ENCODE data around the gene HSPB7.
"Not testable (repeated sequence)": the region's sequence is repeated elsewhere in the genome, so short reads cannot be mapped to it uniquely, and the experiment has no call there.

Gene HSPB7

DNA sequence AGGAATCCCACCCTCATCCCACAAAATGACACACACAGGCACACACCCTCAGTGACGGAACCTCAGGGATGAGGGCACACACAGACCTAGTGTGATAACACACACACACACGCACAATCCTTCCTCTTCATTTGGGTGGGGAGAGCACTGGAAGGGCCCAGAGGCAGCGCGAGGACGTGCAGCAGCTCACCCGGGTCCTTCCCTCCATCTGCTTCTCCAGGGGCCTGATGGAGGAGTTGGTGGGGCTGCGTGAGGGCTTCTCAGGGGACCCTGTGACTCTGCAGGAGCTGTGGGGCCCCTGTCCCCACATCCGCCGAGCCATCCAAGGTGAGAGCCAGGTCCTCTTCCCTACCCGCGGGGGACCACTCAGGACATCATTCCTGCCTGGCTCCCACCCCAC is 4.5 kb upstream of the HSPB7 start:
- no peak for DNase-seq (ENCODE audit: low spot score)

DNA sequence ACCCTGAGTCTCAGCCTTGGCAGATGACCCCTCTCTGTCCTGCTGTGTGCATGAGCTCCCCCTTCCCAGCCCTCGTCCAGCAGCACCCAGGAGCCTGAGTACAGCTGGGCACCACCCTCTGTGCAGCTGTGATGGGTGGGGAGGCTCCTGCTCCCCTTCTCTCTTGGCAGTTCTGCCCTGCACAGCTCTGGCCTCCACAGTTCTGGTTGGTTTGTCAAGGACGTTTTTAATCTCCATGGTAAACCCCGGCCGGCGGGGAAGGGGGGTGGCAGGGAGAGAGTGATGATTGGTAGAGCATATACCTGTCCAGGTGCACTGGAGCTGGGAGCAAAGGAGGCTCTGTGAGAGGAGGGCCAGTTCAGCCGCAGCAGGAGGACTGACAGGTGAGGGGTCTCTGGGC is 3.8 kb upstream of the HSPB7 start, which contains the start of gene CLCNKA:
Gene CLCNKA, plus strand, starts transcription at position 356 of the 400 bp plus-strand sequence. CDS start 584 bp downstream, outside the sequence.
- DNase-seq (ENCODE audit: low spot score): no peak

DNA sequence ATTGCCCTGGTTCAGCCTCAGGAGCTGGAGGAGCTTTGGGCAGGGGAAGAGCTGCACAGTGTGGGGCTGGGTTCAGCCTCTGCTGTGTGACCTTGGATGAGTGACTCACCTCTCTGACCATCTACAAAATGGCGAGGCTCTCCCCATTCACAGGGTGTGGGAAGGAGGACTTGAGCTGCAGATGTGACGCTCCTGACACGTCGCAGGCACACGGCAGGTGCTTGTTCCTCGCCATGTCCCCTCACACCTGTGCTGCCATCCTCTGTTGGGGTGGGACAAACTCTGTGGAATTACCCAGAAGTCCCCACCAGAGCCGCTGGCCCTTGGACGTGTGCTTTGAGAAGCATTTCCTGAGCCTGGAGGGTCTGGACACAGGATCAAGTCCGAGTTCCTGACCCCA is 3.0 kb upstream of the HSPB7 start:
- DNase-seq (ENCODE audit: low spot score): not testable (repeated sequence)

DNA sequence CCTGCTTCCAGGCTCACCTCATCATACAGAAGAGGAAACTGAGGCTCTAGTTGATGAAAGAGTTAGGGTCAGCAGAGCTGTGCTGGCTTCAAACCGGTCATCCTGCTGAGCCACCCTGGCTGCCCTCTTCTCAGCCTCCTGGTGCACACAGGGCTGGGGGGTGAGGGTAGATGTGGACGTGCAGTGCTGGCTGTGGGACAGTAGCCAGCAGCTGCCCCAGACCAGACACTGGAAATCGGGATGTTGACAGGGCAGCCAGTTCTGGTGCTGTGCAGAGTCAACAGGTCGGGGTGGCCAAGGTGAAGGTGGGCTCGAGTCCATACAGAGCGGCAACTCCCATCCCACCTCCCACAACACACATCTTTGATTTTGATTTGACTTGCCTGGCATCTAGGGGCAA is 2.5 kb upstream of the HSPB7 start:
- no peak for DNase-seq (ENCODE audit: low spot score)

DNA sequence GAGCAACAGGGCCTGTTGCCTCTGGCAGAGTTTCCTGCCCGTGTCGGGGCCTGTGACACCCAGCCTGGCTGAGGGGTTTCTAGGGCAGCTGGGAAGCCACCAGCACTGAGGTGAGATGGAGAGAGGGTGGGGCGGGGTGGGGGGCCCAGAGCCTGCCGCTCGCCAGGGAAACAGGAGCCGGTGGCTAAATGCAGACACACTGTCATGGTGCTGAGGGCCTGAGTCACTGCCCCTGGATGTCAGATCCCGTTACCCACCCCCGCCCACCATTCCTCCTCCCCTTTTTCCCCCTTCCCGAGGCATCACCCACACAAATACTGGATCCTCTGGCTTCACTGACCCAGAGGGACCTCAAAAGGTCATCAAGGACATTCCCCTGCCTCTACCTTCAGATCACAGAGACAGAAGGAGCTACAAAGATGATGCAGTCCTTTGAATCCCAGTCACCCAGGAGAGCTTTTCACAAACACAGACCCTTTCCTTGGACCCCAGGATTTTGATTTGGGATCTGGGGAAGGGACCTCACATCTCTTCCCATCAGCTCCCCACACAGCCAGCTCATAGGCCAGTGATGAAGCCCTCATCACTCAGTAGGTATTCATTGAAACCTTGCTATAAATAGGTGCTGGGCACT is 1.9 kb upstream of the HSPB7 start:
- DNase-seq (ENCODE audit: low spot score): no peak

DNA sequence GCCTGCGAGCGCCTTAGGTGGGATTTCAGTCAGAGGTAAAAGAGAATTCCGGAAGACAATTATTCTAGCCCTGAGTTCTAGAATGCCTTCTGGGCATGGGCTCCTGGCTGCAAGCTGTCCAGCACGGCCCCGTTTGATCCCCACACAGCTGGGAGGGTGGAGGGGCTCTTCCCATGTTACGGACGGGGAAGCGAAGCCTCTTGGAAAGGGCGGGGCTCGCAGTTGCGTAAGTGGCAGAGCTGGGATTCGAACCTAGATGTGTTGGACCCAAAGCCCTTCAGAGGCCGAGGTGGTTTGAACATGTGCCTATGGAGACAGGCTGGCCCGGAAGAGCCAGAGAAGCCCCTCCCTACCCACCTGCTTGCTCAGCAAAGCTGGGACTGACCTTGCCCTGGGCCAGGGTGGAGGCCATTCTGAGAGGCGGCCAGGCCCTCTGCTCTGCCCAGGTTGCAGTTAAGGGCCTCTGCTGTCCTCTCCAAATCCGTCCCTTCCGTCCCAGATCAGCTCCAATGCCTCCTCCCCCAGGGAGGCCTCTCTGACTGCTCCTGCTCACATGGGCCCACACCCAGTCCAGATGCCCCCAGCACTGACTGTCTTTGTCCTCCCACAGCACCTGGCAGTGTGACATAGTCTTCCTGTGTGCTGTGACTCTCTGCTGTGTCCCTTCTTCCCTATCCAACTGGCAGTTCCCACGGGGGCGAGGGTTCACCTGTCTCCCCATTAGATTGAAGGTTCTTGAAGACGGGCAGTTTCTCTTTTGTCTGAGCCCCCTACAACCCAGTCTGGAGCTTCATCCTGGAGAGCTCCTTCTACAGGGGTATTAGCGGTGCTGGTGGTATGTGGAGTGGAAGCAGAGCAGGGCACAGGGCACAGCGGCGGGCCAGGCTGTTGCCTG is 1.2 kb upstream of the HSPB7 start:
- no peak for DNase-seq (ENCODE audit: low spot score)

DNA sequence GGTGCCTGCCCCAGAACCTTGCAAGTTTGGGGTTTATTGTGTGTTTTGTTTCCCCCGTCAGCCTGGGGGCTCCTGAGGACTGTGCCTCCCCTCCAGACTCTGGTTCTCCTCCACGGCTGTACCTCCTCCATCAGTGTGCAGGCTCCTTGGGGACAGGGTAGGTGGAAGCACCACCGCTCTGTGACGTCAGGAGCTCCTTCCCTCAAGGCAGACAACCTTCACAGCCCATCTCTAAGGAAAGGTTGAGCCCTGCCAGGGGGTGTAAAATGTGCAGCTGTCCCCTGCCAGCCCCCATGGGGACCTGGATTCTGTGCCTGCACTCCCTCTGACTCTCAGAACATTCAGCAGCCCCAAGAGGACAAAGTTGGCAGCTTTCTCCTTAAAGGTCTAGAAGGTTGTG is 465 bp upstream of the HSPB7 start:
- DNase-seq (ENCODE audit: low spot score): no peak

DNA sequence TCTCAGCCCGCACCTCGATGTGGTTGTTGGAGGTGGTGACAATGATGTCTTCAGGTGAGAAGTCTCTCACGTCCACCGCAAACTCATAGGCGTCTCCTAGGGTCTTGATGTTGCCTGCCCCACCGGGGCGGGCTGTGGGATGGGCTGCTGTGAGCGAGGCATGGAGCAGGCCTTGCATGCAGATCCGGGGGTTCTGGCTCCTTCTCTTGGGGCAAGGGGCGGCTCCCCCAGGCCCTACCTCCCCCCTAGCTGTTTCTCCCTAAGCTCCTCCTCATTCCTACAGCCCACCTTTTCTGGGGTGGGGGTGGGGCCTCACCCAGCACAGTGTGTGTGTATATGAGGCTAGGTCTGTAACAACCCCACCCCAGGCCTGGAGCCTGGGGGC is 775 bp downstream of the HSPB7 start:
- no peak for DNase-seq (ENCODE audit: low spot score)

DNA sequence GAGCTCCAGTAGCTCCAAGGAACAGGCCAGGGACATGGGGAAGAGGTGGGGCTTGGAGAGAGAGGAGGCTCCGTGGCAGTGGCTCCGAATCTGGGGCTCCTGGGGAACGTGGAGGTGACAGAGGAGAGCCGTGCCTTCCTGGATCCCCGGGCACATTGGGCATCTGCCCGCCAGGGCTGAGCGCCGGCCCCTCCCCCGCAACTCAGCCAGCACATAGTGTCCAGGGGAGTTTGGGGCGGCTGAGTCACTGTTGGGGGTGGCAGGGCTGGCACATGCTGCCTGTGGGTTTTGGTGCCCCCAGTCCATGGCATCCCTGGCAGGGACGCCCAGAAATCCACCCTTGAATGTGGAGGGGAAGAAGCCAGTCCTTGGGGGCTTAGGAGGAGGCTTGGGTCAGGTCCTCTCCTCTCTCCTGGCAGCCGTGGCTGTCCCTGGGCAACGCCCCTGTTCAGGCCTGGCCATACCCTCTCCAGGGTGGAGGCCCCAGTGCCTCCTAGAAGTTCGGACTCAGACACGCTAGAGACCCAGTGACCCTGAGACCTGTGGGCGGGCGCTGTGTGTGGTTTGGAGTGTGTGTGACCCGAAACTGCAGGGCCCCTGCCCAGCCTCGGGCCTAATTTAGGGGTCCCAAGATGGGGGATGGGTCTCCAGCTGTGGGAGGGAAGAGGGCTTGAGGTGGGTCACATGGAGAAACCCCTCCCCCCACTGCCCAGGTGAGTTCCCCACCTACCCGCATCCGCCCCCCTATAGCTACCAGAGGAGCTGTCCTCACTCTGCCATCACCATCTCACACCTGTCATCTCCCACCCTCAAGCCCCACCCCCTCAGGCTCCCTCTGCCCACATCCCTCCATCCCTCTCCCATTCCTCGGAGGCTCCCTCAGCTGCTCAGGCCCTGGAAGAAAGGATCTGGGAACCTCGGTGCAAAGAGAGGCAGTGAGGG is 1.6 kb downstream of the HSPB7 start:
- no peak for DNase-seq (ENCODE audit: low spot score)

DNA sequence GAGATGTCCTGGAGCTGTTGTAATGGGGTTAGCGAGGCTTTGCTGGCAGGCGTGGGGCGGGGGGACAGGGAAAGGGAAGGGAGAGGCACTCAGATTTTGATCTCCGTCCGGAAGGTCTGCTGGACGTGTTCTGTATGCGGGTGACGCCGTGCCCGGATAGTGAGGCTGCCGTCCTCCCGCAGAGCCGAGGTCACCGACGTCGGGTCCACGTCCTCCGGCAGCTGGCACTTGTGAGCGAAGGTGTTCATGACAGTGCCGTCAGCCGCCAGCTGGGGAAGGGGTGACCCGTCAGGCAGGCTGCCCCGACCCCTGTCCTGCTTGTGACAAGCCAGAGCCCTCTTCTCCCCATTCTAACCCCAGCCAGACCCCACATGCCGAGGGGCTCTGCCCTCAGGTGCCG is 2.4 kb downstream of the HSPB7 start:
- no peak for DNase-seq (ENCODE audit: low spot score)

DNA sequence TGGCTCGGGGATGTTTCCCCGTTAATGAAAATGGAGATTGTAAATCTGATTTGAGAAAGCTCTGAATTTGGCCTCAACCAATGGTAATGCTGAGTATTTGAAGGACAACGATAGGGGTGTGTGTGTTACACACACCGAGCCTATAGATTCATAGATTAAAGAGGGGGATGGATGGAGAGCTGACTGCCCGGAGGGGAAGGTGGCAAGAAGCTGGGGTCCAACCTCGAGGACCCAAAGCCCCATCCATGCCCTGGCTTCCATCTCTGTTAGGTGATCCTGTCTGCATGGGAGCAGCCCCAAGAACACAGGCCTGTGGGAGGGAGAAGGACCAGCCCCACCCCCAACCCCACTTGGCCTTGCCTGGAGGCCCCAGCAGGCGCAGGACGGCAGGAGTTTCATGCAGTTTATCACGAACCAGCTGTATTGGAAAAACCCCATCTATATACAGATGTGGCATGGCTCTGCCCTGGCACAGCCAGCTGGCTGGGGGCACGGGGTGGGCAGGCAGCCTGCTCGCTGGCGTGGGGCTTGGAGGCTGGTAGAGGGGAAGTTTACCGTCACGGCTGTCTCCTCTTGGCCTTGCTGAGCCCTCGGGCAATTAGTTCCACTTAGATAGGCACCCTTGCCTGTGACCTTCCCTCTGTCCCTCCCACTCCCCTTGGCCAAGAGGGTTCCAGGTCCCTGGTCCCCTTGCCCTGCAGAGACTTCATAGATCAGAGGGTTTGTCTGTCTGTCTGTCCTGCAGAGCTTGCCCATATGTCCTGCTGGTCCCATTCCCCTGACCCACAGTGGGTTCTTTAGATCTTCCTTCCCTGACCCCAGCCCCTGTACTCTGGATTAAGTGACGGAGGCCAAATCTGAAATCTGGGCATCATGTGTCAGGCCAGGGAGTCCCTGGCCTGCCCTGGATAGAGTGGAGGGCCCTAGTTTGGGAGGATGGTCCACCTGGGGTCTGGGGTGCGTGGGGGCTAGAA is 3.0 kb downstream of the HSPB7 start:
- DNase-seq (ENCODE audit: low spot score): no peak

DNA sequence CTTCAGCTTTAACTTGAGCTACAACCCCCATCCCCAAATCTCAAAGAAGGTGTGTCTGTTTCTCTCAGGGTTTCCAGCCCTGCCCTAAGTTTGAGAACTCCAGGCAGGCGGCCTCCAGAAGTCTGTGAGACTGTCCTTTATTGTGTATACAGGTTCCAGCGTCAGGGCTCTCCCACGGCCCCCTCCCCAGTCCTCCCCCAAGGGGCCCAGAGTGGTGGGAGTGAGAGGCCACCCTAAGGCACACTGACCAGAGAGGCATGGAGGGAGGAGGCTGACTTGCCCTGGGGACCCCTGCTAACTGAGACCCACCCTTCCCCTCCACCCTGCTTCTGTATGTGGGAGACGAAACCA is 4.0 kb downstream of the HSPB7 start:
- DNase-seq (ENCODE audit: low spot score): no peak

DNA sequence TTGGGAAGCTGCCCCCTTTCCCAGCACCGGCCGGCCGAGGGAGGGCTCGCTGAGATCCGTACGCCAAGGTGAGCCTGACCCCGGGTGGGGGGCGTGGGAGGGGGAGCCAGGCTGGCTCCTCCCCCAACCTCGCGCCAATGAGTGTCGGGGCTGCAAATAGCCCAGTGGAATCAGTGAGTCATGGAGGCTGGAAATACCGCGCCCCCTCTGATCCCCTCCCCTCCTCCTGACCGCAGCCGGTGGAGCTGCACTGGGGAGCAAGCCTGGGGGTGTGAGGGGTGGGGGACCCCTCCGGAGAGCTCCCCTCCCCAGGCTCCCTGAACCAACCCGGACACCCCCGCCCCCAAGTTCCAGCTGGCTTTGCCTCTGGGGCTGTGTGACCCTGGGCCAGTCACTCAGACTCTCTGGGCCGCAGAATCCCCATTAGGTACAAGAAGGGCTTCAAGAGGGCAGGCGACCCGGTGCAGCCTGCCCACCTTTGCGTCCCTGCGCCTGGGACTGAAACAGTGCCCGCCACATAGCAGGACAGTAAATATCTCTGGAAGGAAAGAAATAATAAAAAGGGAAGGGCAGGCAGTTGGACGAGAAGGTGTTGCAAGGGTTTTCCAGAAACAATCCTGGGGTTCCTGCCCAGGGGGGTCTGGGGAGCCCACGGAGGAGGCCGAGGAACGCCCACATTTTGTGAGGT is 4.5 kb downstream of the HSPB7 start:
- peak; percentile 83 for DNase-seq (ENCODE audit: low spot score)

DNA sequence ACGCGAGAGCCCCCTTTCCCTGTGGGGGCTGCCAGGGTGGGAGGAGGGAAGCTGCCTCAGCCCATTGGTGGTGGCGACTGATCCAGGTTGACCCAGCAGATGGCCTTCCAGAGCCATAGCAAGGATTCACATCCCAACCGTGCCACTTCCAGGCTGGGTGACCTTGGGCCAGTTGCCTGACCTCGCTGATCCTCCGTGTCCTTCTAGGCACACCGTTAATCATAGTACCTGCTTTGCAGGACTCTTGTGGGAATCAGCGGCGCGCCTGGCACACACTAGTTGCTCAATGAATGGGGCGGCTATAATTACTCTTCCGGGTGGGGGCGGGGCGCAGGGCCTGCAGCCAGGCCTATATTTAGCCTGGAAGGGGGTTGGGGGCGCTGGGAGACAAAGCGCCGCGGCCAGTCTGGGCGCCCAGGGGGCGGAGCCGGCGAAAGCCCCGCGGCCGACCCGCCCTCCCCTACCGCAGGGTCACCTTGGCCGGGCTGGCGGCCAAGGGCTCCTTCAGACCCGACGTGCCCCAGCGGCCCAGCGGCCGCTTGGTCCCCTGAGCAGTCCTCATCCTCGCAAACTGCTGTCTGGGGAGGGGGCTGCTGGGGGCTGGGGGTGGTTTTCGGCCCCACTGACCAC is 5.1 kb downstream of the HSPB7 start:
- no peak for DNase-seq (ENCODE audit: low spot score)

DNA sequence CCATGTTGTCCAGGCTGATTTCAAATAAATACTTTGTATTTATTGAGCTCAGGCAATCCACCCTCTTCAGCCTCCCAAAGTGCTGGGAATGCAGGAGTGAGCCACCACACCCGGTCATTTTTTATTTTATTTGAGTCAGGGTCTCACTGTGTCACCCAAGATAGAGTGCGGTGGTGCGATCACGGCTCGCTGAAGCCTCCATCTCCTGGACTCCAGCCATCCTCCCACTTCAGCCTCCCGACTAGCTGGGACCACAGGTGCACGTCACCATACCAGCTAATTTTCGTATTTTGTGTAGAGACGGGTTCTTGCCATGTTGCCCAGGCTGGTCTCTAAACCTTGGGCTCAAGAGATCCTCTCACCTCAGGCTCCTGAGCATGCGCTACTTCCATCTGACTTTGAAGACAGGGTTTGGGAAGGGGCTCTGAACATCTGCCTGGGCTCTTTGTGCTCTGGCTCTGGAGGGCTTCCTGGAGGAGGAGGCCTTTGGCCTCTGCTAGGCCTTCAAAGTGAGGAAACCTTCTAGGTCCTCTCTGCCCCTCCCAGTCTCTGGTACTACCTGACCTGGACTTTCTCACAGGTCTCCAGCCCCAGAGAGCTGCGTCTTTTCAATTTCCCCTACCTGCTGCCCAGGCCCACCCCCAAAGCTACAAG is 5.8 kb downstream of the HSPB7 start:
- no peak for DNase-seq (ENCODE audit: low spot score)

DNA sequence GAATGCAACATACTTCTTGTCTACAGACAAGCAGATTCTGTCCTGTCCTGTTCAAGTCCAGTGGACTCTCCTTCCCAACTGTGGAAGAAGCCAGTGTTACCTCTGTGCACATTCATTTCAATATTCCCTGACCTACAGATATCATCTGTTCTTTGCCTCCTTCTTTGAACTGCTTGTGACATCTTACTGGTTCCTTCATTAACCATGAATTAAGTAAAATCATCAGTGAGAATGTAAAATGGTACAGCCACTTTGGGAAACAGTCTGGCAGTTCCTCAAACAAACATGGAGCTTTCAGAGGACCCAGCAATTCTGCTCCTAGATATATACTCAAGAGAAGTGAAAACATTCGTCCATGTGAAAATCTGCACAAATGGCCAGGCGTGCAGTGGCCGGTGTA is 7.0 kb downstream of the HSPB7 start:
- no peak for DNase-seq (ENCODE audit: low spot score)

DNA sequence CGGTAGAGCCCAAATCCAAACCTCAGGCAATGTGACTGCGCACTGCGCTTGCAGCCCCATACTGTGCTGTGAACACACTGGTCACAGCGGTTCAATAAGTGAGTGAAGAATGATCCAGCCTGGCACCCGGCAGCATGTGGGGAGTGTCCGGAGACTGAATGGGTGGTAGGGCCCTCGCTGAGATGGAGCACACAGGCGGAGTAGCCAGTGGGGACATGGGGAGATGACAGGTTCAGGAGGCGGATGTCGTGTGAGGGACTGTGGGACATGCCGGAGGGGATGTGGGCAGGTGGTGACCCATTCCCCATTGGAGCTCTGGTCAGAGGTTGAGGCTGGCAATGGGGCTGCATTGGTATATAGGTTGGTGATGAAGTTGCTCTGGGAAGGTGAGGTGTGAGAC is 8.2 kb downstream of the HSPB7 start:
- DNase-seq (ENCODE audit: low spot score): no peak

DNA sequence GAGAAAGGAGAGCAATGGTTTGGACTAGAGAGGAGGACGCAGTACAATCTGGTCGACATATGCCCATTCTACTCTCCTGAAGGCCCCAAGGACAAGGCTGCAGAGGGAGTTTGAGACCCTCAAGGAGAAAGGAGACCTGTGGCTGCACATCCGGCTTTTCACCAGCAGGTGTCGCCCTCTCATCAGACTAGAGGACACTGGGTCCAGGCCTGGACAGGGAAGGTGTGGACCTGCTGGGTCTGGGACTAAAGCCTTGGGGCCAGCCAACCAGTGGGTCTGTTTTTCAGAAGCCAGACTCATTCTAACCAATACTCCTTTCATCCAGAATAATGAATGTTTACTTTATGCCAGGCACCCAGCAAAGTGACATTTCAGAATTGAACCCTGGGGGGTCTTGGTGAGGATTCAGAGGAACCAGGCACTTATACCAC is 8.8 kb downstream of the HSPB7 start:
- DNase-seq (ENCODE audit: low spot score): peak; percentile 86

DNA sequence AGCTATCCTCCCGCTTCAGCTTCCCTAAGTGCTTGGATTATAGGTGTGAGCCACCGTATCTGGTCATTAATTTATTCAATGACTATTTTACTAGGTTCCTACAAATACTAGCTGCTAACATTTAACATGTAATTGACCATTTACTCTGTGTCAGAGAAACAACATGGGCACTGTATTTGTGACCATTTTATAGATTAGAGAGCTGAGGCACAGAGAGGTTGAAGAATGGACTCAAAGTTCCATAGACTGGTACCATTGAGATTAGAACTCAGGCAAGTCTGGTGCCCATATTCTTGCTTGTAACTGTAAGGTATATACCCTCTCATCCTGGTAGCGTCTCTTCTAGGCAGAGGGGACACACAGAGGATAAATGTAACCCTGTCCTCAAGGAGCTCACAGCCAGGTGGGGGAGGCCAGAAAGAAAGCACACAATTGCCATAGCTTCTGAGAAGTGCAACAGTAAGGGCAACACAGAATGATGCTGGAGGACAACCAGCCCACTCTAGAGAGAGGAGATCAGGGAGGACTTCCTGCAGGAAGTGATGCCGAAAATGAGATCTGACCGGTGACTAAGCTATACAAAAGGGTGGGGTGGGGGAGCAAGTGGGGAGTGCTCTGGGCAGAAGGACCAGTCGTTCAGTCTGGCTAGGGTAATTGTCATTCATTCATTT is 10.0 kb downstream of the HSPB7 start:
- DNase-seq (ENCODE audit: low spot score): no peak
